Mesothelial cell of epicardium (in vitro differentiated cells): ENCODE data around the gene NFATC1. TPM values are rescaled to one million over a fixed set of nuclear protein-coding genes. Genes with fewer than 3 reads are reported as not detected.

Experiments used
- DNase-seq, 2 experiments: peaks; one replicate each; pipeline ENCODE4 v3.0.0; 2021; ENCODE audit warnings: low spot score in 2 of 2; ENCODE audit not compliant: unreplicated experiment in 2 of 2
- H3K27ac Mint-ChIP-seq: 2 replicates; pipeline ENCODE4 v1.8.0; 2021; ENCODE audit warnings: mixed read lengths
- H3K27me3 Mint-ChIP-seq: 2 replicates; pipeline ENCODE4 v1.8.0; 2021; ENCODE audit warnings: low read depth, mixed read lengths
- H3K36me3 Mint-ChIP-seq: 2 replicates; pipeline ENCODE4 v1.8.0; 2021; ENCODE audit warnings: mixed read lengths
- H3K4me1 Mint-ChIP-seq: 2 replicates; pipeline ENCODE4 v1.8.0; 2021; ENCODE audit warnings: mixed read lengths
- H3K4me3 Mint-ChIP-seq: 2 replicates; pipeline ENCODE4 v1.8.0; 2021; ENCODE audit warnings: mild to moderate bottlenecking, moderate library complexity, mixed read lengths
- H3K9me3 Mint-ChIP-seq: 2 replicates; pipeline ENCODE4 v1.8.0; 2021; ENCODE audit warnings: mixed read lengths
- CTCF ChIP-seq: fragments of 200-600 bp; sonication (generic); IDR thresholded peaks from one replicate; pipeline ENCODE4 v1.5.0; 2021; ENCODE audit warnings: antibody characterized with exemption; ENCODE audit not compliant: unreplicated experiment
- total RNA-seq: library from RNA; stranded (reverse); gene quantifications from 3 replicates; pipeline ENCODE4 v1.2.1, GENCODE V29; 2021

The NFATC1 gene
- total RNA-seq, 1 donor from 2014 or later, result 13.4 TPM

- H3K36me3 Mint-ChIP-seq, result peaks cover 5% of the 10 kb centered on the region
- H3K4me3 Mint-ChIP-seq, result no peak overlapping the region
- no peaks in the 10 kb centered on the region for H3K9me3 Mint-ChIP-seq
- no peak for DNase-seq
- no peak overlapping the region for H3K27ac Mint-ChIP-seq
- H3K4me1 Mint-ChIP-seq, result peaks cover 3% of the 10 kb centered on the region
- TF ChIP-seq CTCF, result no peak
- H3K27me3 Mint-ChIP-seq, result no peaks in the 10 kb centered on the region
Measured at GRCh38 chr18:79471046-79471445, 75.3 kb downstream of the NFATC1 start.

- H3K9me3 Mint-ChIP-seq, result no peaks in the 10 kb centered on the region
- peaks cover 3% of the 10 kb centered on the region for H3K4me1 Mint-ChIP-seq
- TF ChIP-seq CTCF, result no peak
- no peak for DNase-seq
- no peak overlapping the region for H3K4me3 Mint-ChIP-seq
- H3K27me3 Mint-ChIP-seq, result no peaks in the 10 kb centered on the region
- peaks cover 5% of the 10 kb centered on the region for H3K36me3 Mint-ChIP-seq
- H3K27ac Mint-ChIP-seq, result no peak overlapping the region
Measured at GRCh38 chr18:79471597-79471996, 75.9 kb downstream of the NFATC1 start.

GRCh38 chr18:79472176-79472575, 76.4 kb downstream of the NFATC1 start:
- DNase-seq, result no peak
- Mint-ChIP-seq H3K4me3 (no peak overlapping the region), H3K4me1 (peaks cover 3% of the 10 kb centered on the region), H3K9me3 (no peaks in the 10 kb centered on the region), H3K36me3 (peaks cover 5% of the 10 kb centered on the region), H3K27me3 (no peaks in the 10 kb centered on the region), H3K27ac (no peak overlapping the region)
- no peak for TF ChIP-seq CTCF

GRCh38 chr18:79472946-79473345, 77.2 kb downstream of the NFATC1 start:
- H3K9me3 Mint-ChIP-seq, result no peaks in the 10 kb centered on the region
- H3K36me3 Mint-ChIP-seq, result peaks cover 5% of the 10 kb centered on the region
- H3K4me3 Mint-ChIP-seq, result no peak overlapping the region
- H3K27ac Mint-ChIP-seq, result no peak overlapping the region
- no peak for DNase-seq
- no peak for TF ChIP-seq CTCF
- H3K4me1 Mint-ChIP-seq, result peaks cover 3% of the 10 kb centered on the region
- H3K27me3 Mint-ChIP-seq, result no peaks in the 10 kb centered on the region

- Mint-ChIP-seq H3K36me3 (peaks cover 5% of the 10 kb centered on the region), H3K4me1 (no peaks in the 10 kb centered on the region), H3K27ac (no peak overlapping the region), H3K4me3 (no peak overlapping the region), H3K27me3 (no peaks in the 10 kb centered on the region), H3K9me3 (no peaks in the 10 kb centered on the region)
- no peak for DNase-seq
- TF ChIP-seq CTCF, result no peak
Measured at GRCh38 chr18:79476031-79476917, 80.5 kb downstream of the NFATC1 start.
